ENCODE results near the gene ETNK1. TPM values are rescaled to one million over a fixed set of nuclear protein-coding genes. Genes with fewer than 3 reads are reported as not detected.

ETNK1 gene
- polyA plus RNA-seq, 2 of the 4 experiments (the other 2 are of a cell fraction), result 20.9 to 52.7 TPM

GRCh38 chr12:22598141-22598762 lies 26.7 kb upstream of the ETNK1 start:
- Histone ChIP-seq H3K4me3 (peak overlapping the region; percentile 22; the same call in 1 of the 3 replicates), H3K27ac (peak overlapping the region; percentile 81 to 85), H3K4me2 (peak overlapping the region; percentile 84), H3K4me1 (peaks cover 54% of the 10 kb centered on the region), H3K9me3 (no peaks in the 10 kb centered on the region)
- peak in 1 of 2 experiments; percentile 85 for DNase-seq (ENCODE audit: low read depth in 1 of 2, low spot score in 1 of 2)
- 0% methylated on average over 2 of the region's 2 CpGs for WGBS (ENCODE audit: missing lambda C conversion rate)
- ATAC-seq, result peak; percentile 87 to 89
- ChIA-PET POLR2A (interaction anchor here (0.8 to 1.2 kb wide), 2 partner anchors 27 to 54 kb away, joined by 3 to 8 read pairs; partner anchors contain the start of genes C2CD5 and ETNK1), CTCF (interaction anchor here (0.5 to 1.8 kb wide), 2 partner anchors 54 to 207 kb away, joined by 3 to 5 read pairs; partner anchors contain the start of gene C2CD5)
- TF ChIP-seq NFE2L2 (conservative IDR thresholded peaks at IDR 0.05; ENCODE audit: low read length) (no peak), HOXB13 (CRISPR knock-in tag; IDR thresholded peaks at IDR 0.05; ENCODE audit: low read depth) (no peak), FOSL2 (IDR thresholded peaks at IDR 0.05) (no peak), FOSL2 (CRISPR knock-in tag; IDR thresholded peaks at IDR 0.05) (peak; percentile 65; the same call in 1 of the 2 replicates), SMC3 (IDR thresholded peaks at IDR 0.05) (no peak), GATA3 (IDR thresholded peaks at IDR 0.05; ENCODE audit: borderline replicate concordance) (peak; percentile 19; the same call in 1 of the 2 replicates), NPAS2 (CRISPR knock-in tag; IDR thresholded peaks at IDR 0.05; ENCODE audit: borderline replicate concordance) (no peak), NR3C1 (IDR thresholded peaks at IDR 0.05) (no peak), POLR2A (IDR thresholded peaks at IDR 0.05; ENCODE audit: low read length) (no peak), JUNB (IDR thresholded peaks at IDR 0.05) (no peak), CEBPB (IDR thresholded peaks at IDR 0.05) (peak; percentile 50 to 72), ZSCAN20 (CRISPR knock-in tag; IDR thresholded peaks at IDR 0.05) (no peak), E2F6 (IDR thresholded peaks at IDR 0.05; ENCODE audit: borderline replicate concordance, low read depth) (no peak), HES2 (IDR thresholded peaks at IDR 0.05) (no peak), ESRRA (IDR thresholded peaks at IDR 0.05; ENCODE audit: borderline replicate concordance, low read length) (no peak), ZFP36 (IDR thresholded peaks at IDR 0.05; ENCODE audit: borderline replicate concordance, partially characterized antibody) (no peak), USF2 (IDR thresholded peaks at IDR 0.05) (no peak), TFCP2L1 (CRISPR knock-in tag; IDR thresholded peaks at IDR 0.05) (no peak), MAFK (IDR thresholded peaks at IDR 0.05; ENCODE audit: partially characterized antibody) (no peak)
- FAIRE-seq, result peak; percentile 93

- WGBS (ENCODE audit: missing lambda C conversion rate), result 2% methylated on average over 4 of the region's 4 CpGs
- TF ChIP-seq MAX (IDR thresholded peaks at IDR 0.05) (peak; percentile 31; the same call in 1 of the 2 replicates), BHLHE40 (IDR thresholded peaks at IDR 0.05; ENCODE audit: low read depth, low read length) (no peak), RFX5 (IDR thresholded peaks at IDR 0.05) (no peak), RCOR1 (IDR thresholded peaks at IDR 0.05; ENCODE audit: low read depth, low read length) (no peak), HES2 (IDR thresholded peaks at IDR 0.05) (peak; percentile 89), FOSL2 (IDR thresholded peaks at IDR 0.05) (peak; percentile 74), FOSL2 (CRISPR knock-in tag; IDR thresholded peaks at IDR 0.05) (peak; percentile 95), EHMT2 (IDR thresholded peaks at IDR 0.05; ENCODE audit: low read depth) (peak; percentile 53; the same call in 1 of the 2 replicates), HEYL (CRISPR knock-in tag; IDR thresholded peaks at IDR 0.05) (no peak), KDM1A (IDR thresholded peaks at IDR 0.05; ENCODE audit: low read depth) (no peak), JUNB (IDR thresholded peaks at IDR 0.05) (peak; percentile 77), MAFK (IDR thresholded peaks at IDR 0.05; ENCODE audit: partially characterized antibody) (no peak), ZSCAN20 (CRISPR knock-in tag; IDR thresholded peaks at IDR 0.05) (no peak), HOXB13 (CRISPR knock-in tag; IDR thresholded peaks at IDR 0.05; ENCODE audit: low read depth) (no peak), FOXS1 (CRISPR knock-in tag; IDR thresholded peaks at IDR 0.05) (no peak), E2F6 (IDR thresholded peaks at IDR 0.05; ENCODE audit: borderline replicate concordance, low read depth) (no peak), CTCF (IDR thresholded peaks at IDR 0.05) (no peak), NR3C1 (IDR thresholded peaks at IDR 0.05) (no peak), RARB (CRISPR knock-in tag; IDR thresholded peaks at IDR 0.05) (no peak), NPAS2 (CRISPR knock-in tag; IDR thresholded peaks at IDR 0.05; ENCODE audit: borderline replicate concordance) (no peak), EP300 (IDR thresholded peaks at IDR 0.05) (peak in 1 of 2 experiments; percentile 47; a peak in 1 of 5 replicates), CEBPB (IDR thresholded peaks at IDR 0.05) (peak; percentile 98 to 99), ZFP36 (IDR thresholded peaks at IDR 0.05; ENCODE audit: borderline replicate concordance, partially characterized antibody) (no peak)
These were observed 26.2 kb upstream of the ETNK1 start for GRCh38 chr12:22598763-22599161.

More at GRCh38 chr12:22598763-22599161, 26.2 kb upstream of the ETNK1 start:
- CTCF ChIA-PET, result interaction anchor here (0.5 to 1.8 kb wide), 2 partner anchors 54 to 206 kb away, joined by 3 to 5 read pairs; partner anchors contain the start of gene C2CD5
- Histone ChIP-seq H3K4me2 (peak overlapping the region; percentile 84), H3K4me3 (peak overlapping the region; percentile 22; the same call in 1 of the 3 replicates), H3K4me1 (peaks cover 51% of the 10 kb centered on the region), H3K9me3 (no peaks in the 10 kb centered on the region), H3K27ac (peak overlapping the region; percentile 81 to 85)
- DNase-seq (ENCODE audit: low read depth in 1 of 2, low spot score in 1 of 2), result peak; percentile 52 to 86
- ATAC-seq, result peak; percentile 96 to 98
- FAIRE-seq, result peak; percentile 88
- POLR2A ChIA-PET, result interaction anchor here (1.2 kb wide), 1 partner anchor 26 kb away, joined by 8 read pairs; the partner anchor contains the start of gene ETNK1
